HG03060 (cell line): ENCODE measurements around the gene GALNT9.

Source experiments
- ATAC-seq: cut with Tn5 transposase; IDR thresholded peaks from one replicate; pipeline ENCODE4 v1.9.1; 2021; ENCODE audit warnings: low read depth, moderate number of reproducible peaks; ENCODE audit not compliant: unreplicated experiment

The GALNT9 gene

DNA sequence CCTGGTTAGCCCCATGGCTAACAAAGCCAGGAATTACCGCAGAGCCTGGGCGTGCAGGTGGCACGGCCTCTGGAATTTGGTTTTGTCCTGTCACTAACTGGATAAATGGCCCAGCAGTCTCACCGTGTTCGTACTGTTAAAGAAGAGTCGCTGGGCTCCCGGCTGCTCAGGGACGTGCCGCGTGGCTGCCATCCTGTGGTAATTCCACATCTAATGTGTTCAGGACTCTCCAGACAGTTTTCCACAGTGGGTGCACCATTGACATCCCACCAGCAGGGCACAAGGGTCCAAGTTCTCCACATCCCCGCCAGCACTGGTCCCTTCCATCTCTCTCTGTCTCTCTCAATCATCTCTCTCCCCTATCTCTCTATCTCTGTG lies 165.5 kb downstream of the GALNT9 start:
- no peak for ATAC-seq

DNA sequence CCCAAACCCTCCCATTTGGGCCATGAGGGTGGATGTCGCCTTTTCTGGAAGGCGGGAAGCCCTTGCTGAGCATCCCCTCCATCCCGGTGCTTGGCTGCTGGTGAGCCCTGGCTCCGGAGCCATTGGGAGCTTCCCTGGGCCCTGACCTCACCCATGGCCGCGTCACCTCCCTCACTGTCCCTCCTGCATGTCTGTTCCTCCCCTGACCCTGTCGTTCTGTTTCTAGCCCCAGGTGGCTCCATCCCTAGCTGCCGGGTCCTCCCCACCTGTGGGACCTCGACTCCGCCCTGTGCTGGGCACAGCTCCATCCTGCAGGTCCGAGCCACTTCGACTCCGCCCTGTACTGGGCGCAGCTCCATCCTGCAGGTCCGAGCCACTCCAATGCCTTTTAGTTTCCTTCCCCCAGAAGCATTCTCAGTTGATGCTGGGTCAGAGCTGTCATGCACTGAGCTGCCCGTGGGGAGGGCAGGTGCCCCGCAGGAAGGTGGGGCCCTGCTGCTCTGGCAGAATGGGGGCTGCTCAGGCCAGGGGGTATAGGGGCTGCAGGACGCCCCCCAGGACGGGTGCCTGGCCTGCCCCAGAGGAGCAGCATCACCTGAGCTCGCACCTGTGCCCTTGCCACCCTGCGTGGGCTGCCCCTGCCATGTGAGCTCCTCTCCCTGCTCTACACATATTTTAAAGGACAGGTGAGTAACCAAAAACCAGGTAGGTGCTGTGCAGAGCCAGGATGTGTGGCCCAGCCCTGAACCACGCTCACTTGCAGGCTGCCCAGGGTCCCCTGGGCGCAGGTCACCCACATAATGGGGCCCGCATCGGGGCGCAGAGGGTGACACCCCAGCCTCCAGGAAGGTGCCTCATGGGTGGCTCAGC lies 166.1 kb downstream of the GALNT9 start:
- ATAC-seq = no peak

DNA sequence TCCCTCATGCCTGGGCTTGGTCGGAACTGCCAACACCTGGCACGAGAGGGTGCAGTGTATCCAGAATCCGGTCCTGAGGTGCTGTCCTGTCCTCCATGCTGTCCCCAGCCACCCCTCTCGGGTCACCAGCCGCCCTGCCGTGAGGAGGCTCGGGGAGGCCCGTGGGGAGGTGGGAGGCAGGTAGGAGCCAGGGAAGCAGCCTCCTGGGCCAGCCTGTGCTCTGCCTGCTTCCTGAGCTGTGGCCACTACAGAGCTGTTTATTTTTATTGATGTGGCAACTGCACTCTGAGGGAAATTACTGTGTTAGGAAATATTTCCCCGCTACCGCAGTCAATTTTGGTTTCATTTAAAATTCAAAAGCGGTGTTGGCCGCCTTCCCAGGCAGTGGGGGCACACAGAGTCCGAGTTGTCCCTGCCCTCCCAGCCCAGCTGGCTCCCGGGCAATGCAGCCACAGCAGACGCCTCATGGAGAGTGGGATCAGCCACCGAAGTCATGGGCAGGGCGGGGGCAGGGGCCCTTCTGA lies 166.8 kb downstream of the GALNT9 start:
- no peak for ATAC-seq

DNA sequence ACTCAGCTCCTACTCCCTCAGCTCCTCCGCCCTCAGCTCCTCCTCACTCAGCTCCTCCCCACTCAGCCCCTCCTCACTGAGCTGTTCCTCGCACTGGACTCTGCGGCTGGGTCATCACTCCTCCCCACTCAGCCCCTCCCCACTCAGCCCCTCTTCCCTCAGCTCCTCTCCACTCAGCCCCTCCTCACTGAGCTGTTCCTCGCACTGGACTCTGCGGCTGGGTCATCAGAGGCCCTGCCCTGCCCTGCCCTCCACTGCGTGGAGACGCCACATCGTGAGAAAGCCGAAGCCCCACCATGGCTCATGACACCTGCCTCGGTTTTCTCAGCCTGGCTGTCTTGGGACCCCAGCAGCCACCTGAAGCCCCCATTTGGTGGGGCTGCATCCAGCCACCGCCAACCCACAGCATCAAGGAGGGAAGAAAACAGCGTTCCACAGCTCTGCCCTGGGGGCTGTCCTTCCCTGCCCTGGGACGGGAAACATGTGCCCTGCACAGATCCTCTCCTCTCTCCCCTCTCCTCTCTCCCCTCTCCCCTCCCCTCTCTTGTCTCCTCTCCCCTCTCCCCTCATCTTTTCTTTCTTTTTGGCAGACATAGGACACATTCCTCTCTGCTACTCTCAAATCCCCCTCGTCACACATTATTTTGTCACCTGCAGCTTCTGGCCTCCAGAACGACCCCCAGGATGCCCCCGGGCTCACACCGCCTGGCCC lies 167.4 kb downstream of the GALNT9 start:
- ATAC-seq = no peak

DNA sequence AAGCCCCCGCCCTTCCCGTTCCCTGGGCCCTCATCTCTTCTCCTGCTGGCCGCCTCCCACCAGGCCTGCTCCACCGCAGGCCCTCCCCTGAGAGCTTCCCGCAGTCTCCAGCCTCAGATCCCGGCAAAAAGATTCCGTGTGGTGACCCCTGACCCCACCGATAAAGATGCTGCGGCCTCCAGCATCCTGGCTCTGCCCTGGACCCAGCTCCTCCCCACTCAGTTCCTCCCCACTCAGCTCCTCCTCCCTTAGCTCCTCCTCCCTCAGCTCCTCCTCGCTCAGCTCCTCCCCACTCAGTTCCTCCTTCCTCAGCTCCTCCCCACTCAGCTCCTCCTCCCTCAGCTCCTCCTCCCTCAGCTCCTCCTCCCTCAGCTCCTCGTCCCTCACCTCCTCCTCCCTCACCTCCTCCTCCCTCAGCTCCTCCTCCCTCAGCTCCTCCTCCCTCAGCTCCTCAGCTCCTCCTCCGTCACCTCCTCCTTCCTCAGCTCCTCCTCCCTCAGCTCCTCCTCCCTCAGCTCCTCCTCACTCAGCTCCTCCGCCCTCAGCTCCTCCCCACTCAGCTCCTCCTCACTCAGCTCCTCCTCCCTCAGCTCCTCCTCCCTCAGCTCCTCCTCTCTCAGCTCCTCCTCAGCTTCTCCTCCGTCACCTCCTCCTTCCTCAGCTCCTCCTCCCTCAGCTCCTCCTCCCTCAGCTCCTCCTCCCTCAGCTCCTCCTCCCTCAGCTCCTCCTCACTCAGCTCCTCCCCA lies 168.2 kb downstream of the GALNT9 start:
- ATAC-seq = no peak

DNA sequence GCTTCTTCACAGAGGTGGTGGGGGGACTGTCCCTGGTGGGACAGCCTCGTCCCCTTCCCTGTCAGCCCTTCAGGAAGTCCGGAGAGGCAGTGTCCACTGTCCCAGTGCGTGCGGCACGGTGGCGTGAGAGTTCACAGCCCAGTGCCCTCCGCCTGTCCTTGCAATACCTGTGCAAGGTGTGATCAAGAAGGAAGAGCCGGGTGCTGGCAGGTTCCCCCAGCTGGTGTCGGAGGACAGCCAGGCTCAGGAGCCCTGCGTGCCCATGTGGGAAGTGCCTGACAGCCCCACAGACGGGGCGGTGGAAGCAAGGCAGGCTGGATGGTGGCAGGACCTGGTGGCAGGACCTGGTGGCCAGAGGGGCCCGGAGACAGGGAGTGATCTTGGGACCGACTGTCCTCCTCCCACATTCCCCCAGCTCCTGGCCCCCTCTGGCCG lies 168.8 kb downstream of the GALNT9 start:
- ATAC-seq = no peak

DNA sequence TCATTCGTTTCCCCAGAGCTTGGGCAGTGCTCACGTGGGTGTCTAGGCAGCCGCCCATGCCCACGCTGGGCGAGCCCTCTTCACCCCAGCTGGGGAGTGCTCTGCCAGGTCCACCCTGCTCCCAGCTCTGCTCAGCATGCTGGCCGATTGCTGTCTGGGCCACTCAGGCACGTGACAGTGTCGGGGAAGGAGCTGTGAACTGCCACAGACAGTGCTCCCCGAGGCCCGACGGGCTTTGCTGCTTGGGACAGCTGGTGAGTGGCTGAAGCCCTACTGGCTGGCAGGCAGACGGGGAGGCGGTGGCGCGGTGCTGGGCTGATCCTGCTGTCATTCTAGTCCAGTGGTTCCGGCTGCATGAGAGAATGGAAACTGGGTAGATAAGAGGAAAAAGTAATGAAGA lies 169.4 kb downstream of the GALNT9 start:
- ATAC-seq = no peak

DNA sequence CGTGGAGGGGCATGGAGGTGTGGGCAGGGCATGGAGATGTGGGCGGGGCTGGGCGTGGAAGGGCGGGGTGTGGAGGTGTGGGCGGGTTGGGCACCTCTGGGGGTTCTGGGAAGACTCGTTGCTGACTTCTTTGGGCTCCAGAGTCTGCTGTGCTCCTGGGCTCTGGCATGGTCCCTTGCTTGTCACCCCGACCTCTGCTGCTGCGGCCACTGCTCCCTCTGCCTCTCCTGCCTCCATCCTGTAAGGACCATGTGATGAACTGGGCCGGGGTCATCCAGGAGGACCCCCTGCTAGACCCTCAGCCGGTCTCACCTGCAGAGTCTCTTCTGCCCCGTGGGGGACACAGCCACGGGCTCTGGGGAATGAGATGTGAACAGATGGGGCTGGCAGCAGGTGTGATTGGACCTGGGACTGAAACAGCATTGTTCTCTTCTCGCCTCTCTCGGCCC lies 169.8 kb downstream of the GALNT9 start:
- no peak for ATAC-seq

DNA sequence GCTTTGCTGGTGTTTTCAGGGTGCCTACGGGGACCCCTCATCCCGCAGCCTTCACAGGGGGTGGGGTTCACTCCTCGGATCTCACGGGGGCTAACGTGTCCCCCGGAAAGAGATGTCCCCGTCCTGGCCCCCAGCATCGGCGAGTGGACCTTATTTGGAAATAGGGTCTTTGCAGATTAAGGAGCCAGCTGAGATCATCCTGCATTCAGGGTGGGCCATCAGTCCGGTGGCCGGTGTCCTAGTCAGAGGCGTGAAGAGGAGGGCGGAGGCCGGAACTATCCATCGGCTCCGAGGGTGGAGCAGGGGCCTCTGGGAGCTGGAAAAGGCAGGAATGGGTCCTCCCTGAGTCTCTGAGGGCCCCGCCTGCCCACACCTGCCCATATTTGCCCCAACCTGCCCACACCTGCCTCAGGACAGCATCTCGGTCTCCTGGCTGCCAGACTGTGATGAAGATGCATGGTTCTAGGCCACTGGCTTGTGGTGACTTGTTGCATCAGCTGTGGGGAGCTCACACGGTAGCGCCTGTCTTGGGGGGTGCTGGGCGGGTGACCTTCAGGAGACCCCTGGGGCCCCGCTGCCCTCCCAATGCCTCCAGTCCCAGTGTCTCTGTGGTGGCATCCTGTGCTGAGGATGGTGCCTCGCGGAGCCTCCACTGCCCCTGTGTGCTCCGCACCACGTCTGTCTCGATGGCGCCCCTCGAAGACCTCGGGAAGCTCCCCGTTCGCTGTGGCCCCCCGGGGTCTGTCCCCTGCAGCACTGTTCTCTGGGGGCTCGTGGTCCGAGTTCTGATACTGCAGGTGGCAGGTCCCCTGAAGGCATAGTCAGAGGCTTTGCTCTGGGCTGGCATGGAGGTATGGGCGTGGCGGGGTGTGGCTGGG lies 170.5 kb downstream of the GALNT9 start:
- no peak for ATAC-seq

DNA sequence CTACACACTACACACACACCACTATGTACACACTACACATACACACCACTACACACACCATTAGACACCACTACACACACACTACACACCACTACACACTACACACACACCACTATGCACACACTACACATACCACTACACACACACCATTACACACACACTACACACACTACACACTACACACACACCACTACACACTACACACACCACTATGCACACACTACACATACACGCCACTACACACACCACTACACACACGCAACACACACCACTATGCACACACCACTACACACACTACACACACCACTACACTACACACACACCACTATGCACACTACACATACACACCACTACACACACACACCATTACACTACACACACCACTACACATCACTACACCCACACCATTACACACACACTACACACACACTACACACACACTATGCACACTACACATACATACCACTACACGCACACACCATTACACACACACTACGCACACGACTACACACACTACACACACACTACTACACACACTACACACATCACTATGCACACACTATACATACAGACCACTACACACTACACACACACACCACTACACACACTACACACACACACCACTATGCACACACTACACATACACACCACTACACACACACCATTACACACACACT lies 171.5 kb downstream of the GALNT9 start:
- ATAC-seq = no peak

DNA sequence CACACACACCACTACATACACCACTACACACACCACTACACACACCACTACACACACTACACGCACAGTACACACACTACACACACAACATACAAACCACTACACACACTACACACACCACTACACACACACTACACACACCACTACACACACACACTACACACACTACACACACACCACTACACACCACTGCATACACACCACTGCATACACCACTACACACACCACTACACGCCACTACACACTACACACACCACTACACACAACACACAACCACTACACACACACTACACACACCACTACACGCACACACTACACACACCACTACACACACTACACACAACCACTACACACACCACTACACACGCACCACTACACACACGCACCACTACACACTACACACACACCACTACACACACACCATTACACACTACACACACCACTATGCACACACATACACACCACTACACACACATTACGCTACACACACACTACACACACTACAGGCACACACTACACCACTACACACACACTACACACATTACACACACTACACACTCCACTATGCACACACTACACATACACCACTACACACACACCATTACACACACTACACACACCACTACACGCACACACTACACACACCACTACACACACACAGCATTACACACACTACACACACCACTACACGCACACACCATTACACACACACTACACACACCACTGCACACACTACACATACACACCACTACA lies 172.6 kb downstream of the GALNT9 start:
- ATAC-seq = no peak

DNA sequence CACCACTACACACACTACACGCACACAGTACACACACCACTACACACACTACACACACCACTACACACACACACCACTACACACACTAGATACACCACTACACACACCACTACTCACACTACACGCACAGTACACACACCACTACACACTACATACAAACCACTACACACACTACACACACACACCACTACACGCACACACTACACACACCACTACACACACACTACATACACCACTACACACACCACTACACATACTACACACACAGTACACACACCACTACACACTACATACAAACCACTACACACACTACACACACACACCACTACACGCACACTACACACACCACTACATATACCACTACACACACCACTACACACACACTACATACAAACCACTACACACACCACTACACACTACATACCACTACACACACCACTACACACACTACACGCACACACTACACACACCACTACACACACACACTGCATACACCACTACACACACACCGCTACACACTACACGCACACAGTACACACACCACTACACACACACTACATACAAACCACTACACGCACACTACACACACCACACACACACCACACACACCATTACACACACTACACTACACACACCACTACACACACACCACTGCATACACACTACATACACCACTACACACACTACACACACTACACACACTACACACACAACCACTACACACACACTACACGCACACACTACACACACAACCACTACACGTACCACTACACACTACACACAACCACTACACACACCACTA lies 173.4 kb downstream of the GALNT9 start:
- ATAC-seq = no peak

DNA sequence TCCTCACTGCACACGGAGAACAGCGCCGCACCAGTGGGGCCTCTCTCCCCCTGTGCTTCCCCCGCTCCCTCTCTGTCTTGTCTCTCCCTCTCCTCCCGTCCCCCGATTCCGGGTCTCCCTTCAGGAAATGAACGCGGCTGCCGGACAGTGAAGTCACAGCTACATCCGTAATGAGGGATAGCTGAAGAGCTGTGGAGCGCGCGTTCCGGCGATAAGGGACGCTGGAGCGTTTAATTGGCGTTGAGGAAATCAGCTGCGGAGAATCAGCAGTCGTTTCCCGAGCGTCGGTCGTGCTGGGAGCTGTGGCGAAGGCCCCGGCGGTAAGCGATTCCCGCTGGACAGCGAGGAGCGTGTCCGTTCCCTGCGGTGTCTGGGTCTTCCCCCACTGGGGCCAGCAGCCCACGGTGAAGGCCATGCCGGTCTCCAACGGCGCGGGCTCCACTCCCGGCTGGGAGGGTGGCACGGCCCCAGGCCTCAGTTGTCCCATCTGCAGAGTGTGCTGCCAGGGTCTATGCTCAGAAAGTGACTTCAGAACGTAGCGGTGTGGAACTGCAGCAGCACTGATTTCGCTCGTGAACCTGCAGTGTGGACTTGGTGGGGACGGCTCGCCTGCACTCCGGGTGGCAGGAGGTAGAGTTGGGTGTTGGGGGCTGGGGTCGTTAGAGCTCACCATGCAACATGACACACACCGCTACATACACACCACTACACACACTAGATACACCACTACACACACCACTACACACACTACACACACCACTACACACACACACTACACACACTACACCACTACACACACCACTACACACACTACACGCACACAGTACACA lies 174.2 kb downstream of the GALNT9 start:
- ATAC-seq = no peak

DNA sequence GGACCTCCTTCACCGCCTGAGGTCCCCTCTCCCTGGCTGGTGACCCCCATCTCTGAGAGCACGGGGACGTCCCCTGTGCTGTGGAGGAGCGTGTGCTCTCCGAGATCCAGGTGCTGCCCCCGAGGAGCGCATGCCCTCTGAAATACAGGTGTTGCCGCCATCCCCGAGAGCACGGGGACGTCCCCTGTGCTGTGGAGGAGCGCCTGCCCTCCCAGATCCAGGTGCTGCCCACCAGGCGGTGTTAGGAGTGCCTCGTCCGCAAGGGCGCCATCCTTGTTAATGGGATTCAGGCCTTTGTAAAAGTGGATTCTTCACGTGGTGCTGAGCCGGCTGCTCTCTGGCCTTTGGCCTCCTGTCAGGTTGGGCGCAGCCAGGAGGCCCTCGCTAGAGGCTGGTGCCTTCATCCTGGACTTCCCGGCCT lies 175.0 kb downstream of the GALNT9 start:
- no peak for ATAC-seq

DNA sequence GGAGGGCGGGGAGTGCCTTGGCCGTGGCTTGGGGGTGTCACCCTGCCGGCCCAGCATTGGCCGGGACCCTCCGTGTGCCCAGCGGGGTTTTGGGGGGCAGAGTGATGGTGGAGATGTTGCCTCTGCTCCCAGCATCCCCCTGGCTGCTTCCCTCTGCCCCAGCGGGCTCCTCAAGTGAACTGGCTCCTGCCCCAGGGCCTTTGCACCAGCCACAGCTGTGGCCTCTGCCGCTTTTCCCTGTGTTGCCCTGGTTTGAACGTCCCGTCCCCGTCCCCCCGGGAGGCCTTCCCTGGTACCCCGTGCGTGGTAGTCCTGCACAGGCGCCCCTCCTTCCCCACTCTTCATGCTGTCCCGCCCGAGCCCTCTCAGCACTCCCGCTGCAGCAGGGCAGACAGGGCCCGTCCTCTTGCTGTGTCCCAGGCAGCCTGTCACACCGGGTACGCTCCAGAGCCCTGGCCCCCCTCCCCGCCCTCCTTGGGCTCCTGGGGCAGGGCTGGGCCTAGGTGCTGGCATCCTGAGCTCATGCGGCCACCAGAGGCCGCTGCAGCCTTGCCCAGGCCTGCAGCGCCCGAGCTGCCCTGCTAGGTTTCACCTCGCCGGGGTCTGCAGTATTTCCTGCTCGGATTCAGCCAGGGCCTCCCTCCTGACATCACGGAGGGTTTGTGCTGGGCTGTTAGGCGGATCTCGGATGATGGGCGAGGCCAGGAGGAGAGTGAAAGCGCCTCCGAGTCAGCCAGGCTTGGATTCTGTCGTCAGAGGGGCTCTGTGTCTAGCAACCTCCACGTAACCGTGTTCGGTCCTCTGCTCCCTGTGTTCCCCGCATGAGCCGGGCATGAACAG lies 175.7 kb downstream of the GALNT9 start:
- no peak for ATAC-seq

DNA sequence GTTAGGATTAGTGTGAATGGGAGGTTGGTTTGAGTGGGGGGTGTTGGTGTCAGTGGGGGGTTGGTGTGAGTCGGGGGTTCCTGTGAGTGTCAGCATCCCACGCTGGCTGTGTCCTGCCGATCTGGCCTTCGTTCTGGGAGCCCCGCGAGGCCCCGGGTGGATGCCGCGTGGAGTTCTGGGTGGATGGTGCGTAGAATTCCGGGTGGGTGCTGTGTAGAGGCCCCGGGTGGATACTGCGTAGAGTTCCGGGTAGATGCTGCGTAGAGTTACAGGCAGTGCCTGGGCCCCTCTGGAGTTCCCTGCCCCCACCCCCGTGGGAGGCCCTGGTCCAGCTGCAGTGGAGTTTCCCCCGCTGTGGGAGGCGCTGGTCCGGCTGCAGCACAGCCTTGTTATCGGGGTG lies 176.4 kb downstream of the GALNT9 start:
- no peak for ATAC-seq
